OCI-LY7 (cell line): ENCODE data around the gene ZNRF2.

Experiments
- CTCF ChIP-seq: fragments of 200-600 bp; sonication (generic); conservative IDR thresholded peaks from 2 replicates; pipeline ENCODE4 v1.5.1; 2014; ENCODE audit warnings: mild to moderate bottlenecking, antibody characterized with exemption, low read length, moderate library complexity, mixed read lengths
- EZH2phosphoT487 ChIP-seq: fragments of 200-600 bp; sonication (generic); IDR thresholded peaks from 2 replicates; pipeline ENCODE4 v1.6.1; 2018; ENCODE audit warnings: low read depth, borderline replicate concordance, mild to moderate bottlenecking, mixed run types, antibody characterized with exemption, low read length, moderate library complexity, mixed read lengths

- TF ChIP-seq CTCF (no peak), EZH2phosphoT487 (no peak)
These were observed 66.9 kb downstream of the ZNRF2 start for GRCh38 chr7:30351286-30351685.
